ENCODE data around the gene SENP8. TPM values are rescaled to one million over a fixed set of nuclear protein-coding genes. Genes with fewer than 3 reads are reported as not detected.

The SENP8 gene
- total and polyA plus RNA-seq, 3 experiments from 2014 or later, result 0.83 to 3.0 (median 2.7) TPM

DNA sequence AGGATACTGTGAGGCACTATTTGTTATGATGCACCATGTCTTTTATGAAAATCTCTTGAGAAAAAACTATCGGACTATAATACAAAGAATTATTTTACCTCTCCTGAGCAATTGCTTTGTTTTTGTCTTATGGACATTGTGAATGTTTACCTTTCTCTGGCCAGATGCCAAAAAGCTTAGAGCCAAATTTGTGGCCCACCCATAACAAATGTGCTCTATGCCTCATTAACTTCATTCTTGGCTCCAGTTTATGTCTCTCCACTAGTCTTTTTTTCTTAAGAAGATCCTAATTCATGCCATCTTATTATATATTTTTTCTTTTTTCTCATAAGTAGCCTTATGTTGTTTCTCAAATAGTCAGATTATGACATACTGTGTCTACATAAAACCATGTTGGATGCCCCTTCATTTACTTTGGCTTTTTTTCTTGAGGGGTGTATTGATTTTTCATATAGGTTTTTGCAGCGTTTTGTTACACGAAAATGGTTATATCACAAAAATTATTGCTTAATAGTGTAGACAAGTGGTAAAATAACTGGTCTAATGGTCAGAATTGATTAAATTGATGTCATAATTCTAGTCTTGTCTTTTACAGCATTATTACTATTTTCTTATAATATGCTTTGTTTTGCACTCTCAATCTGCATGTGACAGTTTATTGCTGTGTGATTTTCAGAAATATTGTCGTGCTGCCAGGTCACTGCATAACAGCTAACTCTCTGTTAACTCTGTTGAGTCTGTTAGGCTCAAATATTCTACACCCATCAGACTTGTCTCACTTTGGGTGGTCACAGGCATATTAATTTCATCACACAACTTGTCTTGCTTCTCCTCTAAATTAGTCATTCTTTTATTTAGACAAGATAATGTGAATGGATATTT lies 18.2 kb downstream of the SENP8 start:
- no peak overlapping the region for H3K27ac ChIP-seq (ENCODE audit: low read depth, low read length)
- DNase-seq, result no peak
- Mint-ChIP-seq H3K4me3 (no peak overlapping the region), H3K4me1 (peaks cover 0 to 1% (median 0%) of the 10 kb centered on the region in 3 donors), H3K9me3 (no peaks in the 10 kb centered on the region), H3K27ac (no peak overlapping the region), H3K27me3 (no peaks in the 10 kb centered on the region), H3K36me3 (no peaks in the 10 kb centered on the region)
- H3K9me3 ChIP-seq (ENCODE audit: low read length), result no peaks in the 10 kb centered on the region
- no peaks in the 10 kb centered on the region for H3K4me1 ChIP-seq (ENCODE audit: insufficient read depth, low read length)
- ChIA-PET CTCF (no interaction called here), POLR2A (no interaction called here)
- H3K36me3 ChIP-seq (ENCODE audit: insufficient read depth, low read length), result no peaks in the 10 kb centered on the region
- no peak overlapping the region for H3K4me3 ChIP-seq (ENCODE audit: low read length)
- no peaks in the 10 kb centered on the region for H3K27me3 ChIP-seq (ENCODE audit: insufficient read depth, low read length, poor library complexity, severe bottlenecking)

DNA sequence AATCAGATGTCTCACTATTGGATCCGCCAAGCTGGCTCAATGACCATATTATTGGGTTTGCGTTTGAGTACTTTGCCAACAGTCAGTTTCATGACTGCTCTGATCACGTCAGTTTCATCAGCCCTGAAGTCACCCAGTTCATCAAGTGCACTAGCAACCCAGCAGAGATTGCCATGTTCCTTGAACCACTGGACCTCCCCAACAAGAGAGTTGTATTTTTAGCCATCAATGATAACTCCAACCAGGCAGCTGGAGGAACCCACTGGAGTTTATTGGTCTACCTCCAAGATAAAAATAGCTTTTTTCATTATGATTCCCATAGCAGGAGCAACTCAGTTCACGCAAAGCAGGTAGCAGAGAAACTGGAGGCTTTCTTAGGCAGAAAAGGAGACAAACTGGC lies 21.5 kb downstream of the SENP8 start:
- no peaks in the 10 kb centered on the region for H3K27me3 ChIP-seq (ENCODE audit: insufficient read depth, low read length, poor library complexity, severe bottlenecking)
- H3K4me3 Mint-ChIP-seq, result no peak overlapping the region
- no peaks in the 10 kb centered on the region for H3K36me3 ChIP-seq (ENCODE audit: insufficient read depth, low read length)
- H3K27ac Mint-ChIP-seq, result no peak overlapping the region
- H3K4me1 Mint-ChIP-seq, result peaks cover 0 to 3% (median 0%) of the 10 kb centered on the region in 3 donors
- no peaks in the 10 kb centered on the region for H3K36me3 Mint-ChIP-seq
- no peaks in the 10 kb centered on the region for H3K27me3 Mint-ChIP-seq
- CTCF ChIA-PET, result interaction anchor here (1.0 kb wide), 1 partner anchor 16 kb away, joined by 3 read pairs; no protein-coding TSS in a partner anchor
- H3K9me3 Mint-ChIP-seq, result no peaks in the 10 kb centered on the region
- DNase-seq, result no peak
- H3K27ac ChIP-seq (ENCODE audit: low read depth, low read length), result no peak overlapping the region
- no peaks in the 10 kb centered on the region for H3K4me1 ChIP-seq (ENCODE audit: insufficient read depth, low read length)
- POLR2A ChIA-PET, result no interaction called here
- H3K9me3 ChIP-seq (ENCODE audit: low read length), result no peaks in the 10 kb centered on the region
- no peak overlapping the region for H3K4me3 ChIP-seq (ENCODE audit: low read length)

- Mint-ChIP-seq H3K27ac (no peak overlapping the region), H3K9me3 (no peaks in the 10 kb centered on the region), H3K27me3 (no peaks in the 10 kb centered on the region), H3K36me3 (no peaks in the 10 kb centered on the region), H3K4me3 (no peak overlapping the region), H3K4me1 (peaks cover 0 to 3% (median 0%) of the 10 kb centered on the region in 3 donors)
- H3K4me3 ChIP-seq (ENCODE audit: low read length), result no peak overlapping the region
- ChIA-PET POLR2A (no interaction called here), CTCF (interaction anchor here (1.0 kb wide), 1 partner anchor 16 kb away, joined by 3 read pairs; no protein-coding TSS in a partner anchor)
- H3K4me1 ChIP-seq (ENCODE audit: insufficient read depth, low read length), result no peaks in the 10 kb centered on the region
- H3K36me3 ChIP-seq (ENCODE audit: insufficient read depth, low read length), result no peaks in the 10 kb centered on the region
- no peak overlapping the region for H3K27ac ChIP-seq (ENCODE audit: low read depth, low read length)
- H3K9me3 ChIP-seq (ENCODE audit: low read length), result no peaks in the 10 kb centered on the region
- H3K27me3 ChIP-seq (ENCODE audit: insufficient read depth, low read length, poor library complexity, severe bottlenecking), result no peaks in the 10 kb centered on the region
- no peak for DNase-seq
These were observed 21.9 kb downstream of the SENP8 start for GRCh38 chr15:72140088-72140487.

DNA sequence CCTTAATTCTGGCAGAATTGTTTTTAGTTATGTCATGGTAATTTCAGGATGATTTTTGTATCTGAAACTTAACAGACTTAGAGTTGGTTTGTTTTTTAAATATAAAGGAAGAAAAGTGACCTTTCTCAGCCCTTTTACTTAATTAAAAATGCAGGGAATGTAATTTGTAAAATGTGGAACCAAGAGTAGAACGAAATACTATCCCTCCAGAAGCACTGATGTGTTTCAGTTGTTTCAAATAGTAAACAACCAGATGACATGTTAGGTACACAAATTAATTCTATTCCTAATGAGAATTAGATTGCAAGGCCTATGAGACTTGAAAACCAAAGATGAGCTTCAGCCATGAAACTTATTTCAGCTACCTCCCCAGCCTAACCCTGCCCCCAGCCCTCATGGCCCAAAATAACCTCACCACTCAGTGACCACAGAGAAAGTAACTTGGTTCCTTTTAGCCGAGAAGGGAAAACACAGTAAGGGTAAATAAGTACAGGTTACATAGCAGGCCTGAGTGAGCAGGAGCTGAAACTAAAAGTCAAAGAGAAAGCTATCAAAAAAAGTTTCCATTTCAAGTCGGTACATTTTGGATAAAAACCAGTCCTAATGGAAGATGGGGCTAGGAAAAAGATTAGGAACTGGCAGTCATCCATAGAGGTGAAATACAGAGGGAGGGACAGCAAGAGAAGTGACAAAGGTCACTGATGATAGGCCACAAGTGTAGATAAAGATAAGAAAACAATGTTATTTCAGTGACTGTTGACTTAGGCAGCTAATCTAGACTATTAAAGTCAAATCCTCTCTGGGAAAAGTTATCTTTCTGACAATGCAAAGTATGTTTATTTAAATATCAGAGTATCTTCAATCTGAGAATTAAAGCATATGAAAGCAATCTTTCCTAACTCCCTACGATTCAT lies 23.2 kb downstream of the SENP8 start:
- ChIA-PET POLR2A (no interaction called here), CTCF (interaction anchor here (1.1 kb wide), 1 partner anchor 11 kb away, joined by 3 read pairs; no protein-coding TSS in a partner anchor)
- Mint-ChIP-seq H3K27ac (peak overlapping the region in 1 of 8 donors; percentile 38), H3K4me1 (peaks cover 0 to 3% (median 0%) of the 10 kb centered on the region in 3 donors), H3K4me3 (no peak overlapping the region), H3K9me3 (no peaks in the 10 kb centered on the region), H3K36me3 (no peaks in the 10 kb centered on the region), H3K27me3 (no peaks in the 10 kb centered on the region)
- no peaks in the 10 kb centered on the region for H3K27me3 ChIP-seq (ENCODE audit: insufficient read depth, low read length, poor library complexity, severe bottlenecking)
- no peaks in the 10 kb centered on the region for H3K9me3 ChIP-seq (ENCODE audit: low read length)
- no peaks in the 10 kb centered on the region for H3K4me1 ChIP-seq (ENCODE audit: insufficient read depth, low read length)
- H3K27ac ChIP-seq (ENCODE audit: low read depth, low read length), result no peak overlapping the region
- no peak for DNase-seq
- no peak overlapping the region for H3K4me3 ChIP-seq (ENCODE audit: low read length)
- no peaks in the 10 kb centered on the region for H3K36me3 ChIP-seq (ENCODE audit: insufficient read depth, low read length)

- Histone ChIP-seq H3K36me3 (ENCODE audit: insufficient read depth, low read length) (no peaks in the 10 kb centered on the region), H3K4me3 (ENCODE audit: low read length) (no peak overlapping the region), H3K9me3 (ENCODE audit: low read length) (no peaks in the 10 kb centered on the region), H3K27ac (ENCODE audit: low read depth, low read length) (no peak overlapping the region), H3K27me3 (ENCODE audit: insufficient read depth, low read length, poor library complexity, severe bottlenecking) (no peaks in the 10 kb centered on the region), H3K4me1 (ENCODE audit: insufficient read depth, low read length) (no peaks in the 10 kb centered on the region)
- no peak for DNase-seq
- H3K4me1 Mint-ChIP-seq, result peaks cover 0 to 3% (median 0%) of the 10 kb centered on the region in 3 donors
- H3K27ac Mint-ChIP-seq, result no peak overlapping the region
- peaks cover 0 to 4% of the 10 kb centered on the region in 2 donors for H3K27me3 Mint-ChIP-seq
- ChIA-PET CTCF (interaction anchor here (1.2 to 2.2 kb wide), 2 partner anchors 8 to 10 kb away, joined by 5 to 10 read pairs; no protein-coding TSS in a partner anchor), POLR2A (no interaction called here)
- H3K36me3 Mint-ChIP-seq, result peaks cover 0 to 2% (median 0%) of the 10 kb centered on the region in 3 donors
- no peaks in the 10 kb centered on the region for H3K9me3 Mint-ChIP-seq
- H3K4me3 Mint-ChIP-seq, result peak overlapping the region in 1 of 7 donors; percentile 29
These were observed 28.0 kb downstream of the SENP8 start for GRCh38 chr15:72146221-72146620.

DNA sequence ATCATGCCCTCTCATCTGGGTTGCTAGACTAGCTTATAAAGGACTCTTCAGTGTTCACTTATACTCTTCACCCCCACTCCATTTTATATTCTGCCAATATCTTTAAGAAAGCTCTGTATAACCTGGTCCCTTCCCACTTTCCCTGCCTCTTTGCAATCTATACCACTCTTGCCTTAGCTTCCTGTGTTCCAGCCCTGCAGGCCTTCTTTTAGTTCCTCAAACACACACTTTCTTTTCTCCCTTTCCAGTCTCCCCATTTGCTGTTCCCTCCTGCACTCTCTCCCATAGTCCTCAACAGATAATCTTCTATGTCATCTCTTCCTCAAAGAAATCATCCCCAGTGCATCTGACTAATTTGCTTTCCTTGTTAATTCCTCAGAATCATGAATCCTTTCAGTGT lies 28.7 kb downstream of the SENP8 start:
- Histone ChIP-seq H3K4me1 (ENCODE audit: insufficient read depth, low read length) (no peaks in the 10 kb centered on the region), H3K9me3 (ENCODE audit: low read length) (no peaks in the 10 kb centered on the region), H3K4me3 (ENCODE audit: low read length) (no peak overlapping the region), H3K27me3 (ENCODE audit: insufficient read depth, low read length, poor library complexity, severe bottlenecking) (no peaks in the 10 kb centered on the region), H3K27ac (ENCODE audit: low read depth, low read length) (no peak overlapping the region), H3K36me3 (ENCODE audit: insufficient read depth, low read length) (no peaks in the 10 kb centered on the region)
- ChIA-PET POLR2A (no interaction called here), CTCF (interaction anchor here (1.2 to 2.2 kb wide), 2 partner anchors 9 kb away, joined by 5 to 10 read pairs; no protein-coding TSS in a partner anchor)
- peaks cover 0 to 4% of the 10 kb centered on the region in 2 donors for H3K27me3 Mint-ChIP-seq
- H3K27ac Mint-ChIP-seq, result no peak overlapping the region
- H3K4me1 Mint-ChIP-seq, result no peaks in the 10 kb centered on the region
- no peak overlapping the region for H3K4me3 Mint-ChIP-seq
- peaks cover 0 to 2% (median 0%) of the 10 kb centered on the region in 3 donors for H3K36me3 Mint-ChIP-seq
- no peak for DNase-seq
- H3K9me3 Mint-ChIP-seq, result no peaks in the 10 kb centered on the region

DNA sequence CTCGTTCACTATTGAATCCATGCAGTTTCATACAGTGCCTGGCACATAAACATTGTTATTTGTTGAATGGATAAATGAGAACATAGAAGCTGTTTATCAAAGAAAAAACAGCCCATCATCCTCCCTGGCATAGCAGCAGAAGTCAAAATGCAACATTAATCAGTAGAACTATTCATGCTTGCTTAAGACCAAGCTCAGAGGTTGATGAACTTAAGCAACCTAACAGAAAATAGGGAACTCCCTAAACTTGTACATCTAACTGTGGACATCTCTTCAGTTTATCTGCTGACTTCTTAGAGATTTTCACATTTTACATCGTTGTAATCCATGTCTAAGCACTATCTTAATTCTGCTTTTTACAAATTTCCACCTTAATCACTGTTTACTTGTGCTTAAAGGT lies 29.2 kb downstream of the SENP8 start:
- Mint-ChIP-seq H3K27me3 (peaks cover 0 to 4% of the 10 kb centered on the region in 2 donors), H3K4me3 (no peak overlapping the region), H3K36me3 (peaks cover 0 to 2% (median 0%) of the 10 kb centered on the region in 3 donors), H3K4me1 (no peaks in the 10 kb centered on the region), H3K27ac (no peak overlapping the region), H3K9me3 (no peaks in the 10 kb centered on the region)
- Histone ChIP-seq H3K4me3 (ENCODE audit: low read length) (no peak overlapping the region), H3K4me1 (ENCODE audit: insufficient read depth, low read length) (no peaks in the 10 kb centered on the region), H3K27ac (ENCODE audit: low read depth, low read length) (no peak overlapping the region), H3K9me3 (ENCODE audit: low read length) (no peaks in the 10 kb centered on the region), H3K27me3 (ENCODE audit: insufficient read depth, low read length, poor library complexity, severe bottlenecking) (no peaks in the 10 kb centered on the region), H3K36me3 (ENCODE audit: insufficient read depth, low read length) (no peaks in the 10 kb centered on the region)
- no peak for DNase-seq
- CTCF ChIA-PET, result interaction anchor here (1.2 to 2.2 kb wide), 2 partner anchors 9 kb away, joined by 5 to 10 read pairs; no protein-coding TSS in a partner anchor
- POLR2A ChIA-PET, result no interaction called here

Measured in CD8-positive, alpha-beta memory T cell (primary cell).